Measurements from ENCODE around the gene CT45A2.
"Not testable (repeated sequence)": the region's sequence is repeated elsewhere in the genome, so short reads cannot be mapped to it uniquely, and the experiment has no call there.

DNA sequence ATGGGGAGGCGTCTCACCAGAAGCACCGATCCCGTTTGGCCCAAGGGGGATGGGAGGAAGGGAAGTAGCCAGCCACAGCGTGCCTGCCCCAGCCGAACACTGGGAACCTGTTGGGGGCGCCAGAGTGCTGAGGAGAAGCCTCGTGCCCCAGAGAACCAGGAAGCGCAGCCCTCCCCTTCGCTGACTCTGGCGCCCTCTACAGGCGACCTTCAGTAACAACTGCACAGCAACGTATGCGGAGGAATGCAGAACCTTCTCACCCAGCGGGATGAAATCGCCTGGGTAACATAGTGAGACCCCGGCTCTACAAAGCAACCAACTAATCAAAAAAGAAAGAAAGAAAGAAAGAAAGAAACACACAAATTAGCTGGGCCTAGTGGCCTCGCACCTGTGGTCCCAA is 34.6 kb upstream of the CT45A2 start, which contains the start of gene CT45A8:
- TF ChIP-seq, protein P1, sequence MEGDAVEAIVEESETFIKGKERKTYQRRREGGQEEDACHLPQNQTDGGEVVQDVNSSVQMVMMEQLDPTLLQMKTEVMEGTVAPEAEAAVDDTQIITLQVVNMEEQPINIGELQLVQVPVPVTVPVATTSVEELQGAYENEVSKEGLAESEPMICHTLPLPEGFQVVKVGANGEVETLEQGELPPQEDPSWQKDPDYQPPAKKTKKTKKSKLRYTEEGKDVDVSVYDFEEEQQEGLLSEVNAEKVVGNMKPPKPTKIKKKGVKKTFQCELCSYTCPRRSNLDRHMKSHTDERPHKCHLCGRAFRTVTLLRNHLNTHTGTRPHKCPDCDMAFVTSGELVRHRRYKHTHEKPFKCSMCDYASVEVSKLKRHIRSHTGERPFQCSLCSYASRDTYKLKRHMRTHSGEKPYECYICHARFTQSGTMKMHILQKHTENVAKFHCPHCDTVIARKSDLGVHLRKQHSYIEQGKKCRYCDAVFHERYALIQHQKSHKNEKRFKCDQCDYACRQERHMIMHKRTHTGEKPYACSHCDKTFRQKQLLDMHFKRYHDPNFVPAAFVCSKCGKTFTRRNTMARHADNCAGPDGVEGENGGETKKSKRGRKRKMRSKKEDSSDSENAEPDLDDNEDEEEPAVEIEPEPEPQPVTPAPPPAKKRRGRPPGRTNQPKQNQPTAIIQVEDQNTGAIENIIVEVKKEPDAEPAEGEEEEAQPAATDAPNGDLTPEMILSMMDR (IDR thresholded peaks at IDR 0.05), result not testable (repeated sequence)
- not testable (repeated sequence) for TF ChIP-seq POLR2A (IDR thresholded peaks at IDR 0.05; ENCODE audit: low read depth)
